SK-N-DZ (cell line): Measurements from ENCODE around the gene SMPD1. TPM values are rescaled to one million over a fixed set of nuclear protein-coding genes. Genes with fewer than 3 reads are reported as not detected.

Experiments used
- DNase-seq: peaks from one replicate; pipeline ENCODE4 v3.0.0-alpha.2; 2015; ENCODE audit warnings: low spot score
- polyA plus RNA-seq, 2 experiments: library from polyadenylated mRNA; depleted of rRNA; stranded (reverse); fragments of >200 nt; gene quantifications; 2 replicates each; pipeline ENCODE4 v1.2.3, GENCODE V29; 2014

SMPD1 gene
- polyA plus RNA-seq (2014; cell fraction: cytosol; rRNA removed): 9.4 and 10.2 TPM in 2 replicates
- polyA plus RNA-seq (2014; cell fraction: nucleus; rRNA removed): 21.2 and 23.6 TPM in 2 replicates

DNA sequence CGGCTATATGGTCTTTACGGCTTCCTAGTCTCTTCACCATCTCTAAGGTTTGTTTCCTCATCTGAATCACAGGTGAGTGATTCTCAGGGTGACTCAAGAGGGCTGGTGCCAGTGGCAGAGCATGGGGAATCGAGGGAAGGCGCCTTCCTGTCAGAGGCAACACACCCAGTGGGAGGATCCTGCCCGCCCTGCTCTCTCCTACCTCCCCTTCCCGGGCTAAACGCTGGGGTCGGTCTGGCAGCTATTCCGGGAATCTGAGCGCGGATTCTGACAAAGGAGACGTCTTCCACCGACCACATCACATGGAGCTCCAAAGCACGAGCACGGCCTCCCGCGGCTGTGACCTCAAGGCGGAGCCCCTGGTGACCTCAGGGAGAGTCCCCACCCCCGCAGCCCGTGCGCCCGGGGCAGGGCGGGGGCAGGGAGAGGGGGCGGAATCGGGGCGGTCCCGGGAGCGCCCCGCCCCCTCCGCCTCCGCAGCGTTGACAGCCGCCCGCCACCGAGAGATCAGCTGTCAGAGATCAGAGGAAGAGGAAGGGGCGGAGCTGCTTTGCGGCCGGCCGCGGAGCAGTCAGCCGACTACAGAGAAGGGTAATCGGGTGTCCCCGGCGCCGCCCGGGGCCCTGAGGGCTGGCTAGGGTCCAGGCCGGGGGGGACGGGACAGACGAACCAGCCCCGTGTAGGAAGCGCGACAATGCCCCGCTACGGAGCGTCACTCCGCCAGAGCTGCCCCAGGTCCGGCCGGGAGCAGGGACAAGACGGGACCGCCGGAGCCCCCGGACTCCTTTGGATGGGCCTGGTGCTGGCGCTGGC, at the start of gene SMPD1:
SMPD1 (plus strand) TSS at position 570 of the 813 bp plus-strand sequence; CDS start at position 695, 125 bp downstream.
- DNase-seq: peak; percentile 92

DNA sequence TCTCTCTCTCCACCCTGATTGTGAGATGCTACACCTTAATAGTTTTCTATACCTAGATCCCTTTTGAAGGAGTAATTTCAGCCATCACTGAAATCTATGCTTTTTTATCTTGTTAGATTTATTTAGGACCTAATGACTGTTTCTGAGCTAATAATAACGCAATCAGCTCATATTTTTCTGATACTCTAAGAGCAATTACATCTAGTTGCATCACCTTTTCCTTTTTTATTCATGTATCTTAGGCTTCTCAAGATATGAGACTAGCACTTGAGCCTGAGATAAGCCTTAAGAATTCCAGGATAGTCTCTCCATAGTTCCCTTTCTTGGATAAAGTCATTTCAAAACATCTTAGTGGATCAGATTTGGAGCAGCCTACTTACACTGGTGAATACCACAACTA, 44.9 kb upstream of the SMPD1 start:
- DNase-seq: no peak

- no peak for DNase-seq
Observed at GRCh38 chr11:6350043-6350442, 40.2 kb upstream of the SMPD1 start.

- no peak for DNase-seq
Observed at GRCh38 chr11:6350486-6350885, 39.8 kb upstream of the SMPD1 start.

DNA sequence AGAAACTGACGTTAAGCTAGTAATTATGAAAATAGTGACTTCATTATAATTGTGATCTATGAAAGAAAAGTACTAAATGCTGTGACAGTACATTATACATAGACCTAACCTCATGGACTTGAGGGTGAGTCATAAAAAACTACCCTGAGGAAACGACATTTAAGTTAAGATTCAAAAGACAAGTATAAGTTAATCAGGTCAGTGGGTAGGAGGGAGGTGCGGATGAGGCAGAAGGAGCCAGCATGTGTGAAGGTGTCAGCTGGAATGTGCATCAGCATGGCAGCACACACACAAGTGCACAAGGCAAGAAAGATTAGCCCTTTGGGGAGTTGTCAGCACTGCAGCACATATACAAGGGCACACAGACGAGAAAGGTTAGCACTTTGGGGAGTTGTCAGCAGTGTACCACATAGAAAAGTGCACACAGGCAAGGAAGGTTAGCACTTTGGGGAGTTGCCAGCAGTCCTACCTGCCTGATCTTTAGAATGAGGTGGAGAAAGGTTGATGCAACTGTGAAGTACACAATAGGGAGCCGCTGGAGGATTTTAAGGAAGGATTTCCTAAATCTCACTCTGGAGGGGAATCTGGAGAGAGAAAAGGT, 38.4 kb upstream of the SMPD1 start:
- no peak for DNase-seq

DNA sequence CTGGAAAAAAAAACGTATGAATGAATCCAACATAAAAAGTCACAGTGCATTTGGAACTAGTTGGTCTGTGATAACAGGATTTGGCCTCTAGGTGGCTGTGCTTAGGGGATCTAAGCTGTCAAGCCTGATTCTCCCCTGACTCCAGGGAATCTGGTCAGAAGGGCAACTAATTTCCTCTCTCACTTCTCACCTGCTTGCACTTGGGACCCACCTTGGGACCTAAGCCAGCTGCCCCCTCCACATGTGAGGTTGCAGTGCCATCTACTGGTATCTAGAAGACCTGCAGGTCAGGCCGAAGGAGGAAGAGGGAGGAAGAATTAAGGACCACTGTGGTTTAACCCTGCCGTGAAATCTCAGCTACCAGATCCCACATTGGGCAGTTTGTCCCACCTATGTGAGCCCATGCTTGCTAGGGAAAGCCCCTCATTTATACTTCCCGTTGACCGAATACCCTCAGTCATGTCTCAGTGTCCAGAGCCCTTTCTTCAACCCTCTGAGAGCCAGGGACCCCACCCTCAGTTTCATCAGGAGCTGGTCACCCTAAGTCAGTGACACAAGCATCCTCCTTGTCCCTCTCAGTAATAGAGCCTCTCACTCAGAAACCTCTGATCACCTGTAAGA, 36.8 kb upstream of the SMPD1 start:
- DNase-seq: peak; percentile 78

DNA sequence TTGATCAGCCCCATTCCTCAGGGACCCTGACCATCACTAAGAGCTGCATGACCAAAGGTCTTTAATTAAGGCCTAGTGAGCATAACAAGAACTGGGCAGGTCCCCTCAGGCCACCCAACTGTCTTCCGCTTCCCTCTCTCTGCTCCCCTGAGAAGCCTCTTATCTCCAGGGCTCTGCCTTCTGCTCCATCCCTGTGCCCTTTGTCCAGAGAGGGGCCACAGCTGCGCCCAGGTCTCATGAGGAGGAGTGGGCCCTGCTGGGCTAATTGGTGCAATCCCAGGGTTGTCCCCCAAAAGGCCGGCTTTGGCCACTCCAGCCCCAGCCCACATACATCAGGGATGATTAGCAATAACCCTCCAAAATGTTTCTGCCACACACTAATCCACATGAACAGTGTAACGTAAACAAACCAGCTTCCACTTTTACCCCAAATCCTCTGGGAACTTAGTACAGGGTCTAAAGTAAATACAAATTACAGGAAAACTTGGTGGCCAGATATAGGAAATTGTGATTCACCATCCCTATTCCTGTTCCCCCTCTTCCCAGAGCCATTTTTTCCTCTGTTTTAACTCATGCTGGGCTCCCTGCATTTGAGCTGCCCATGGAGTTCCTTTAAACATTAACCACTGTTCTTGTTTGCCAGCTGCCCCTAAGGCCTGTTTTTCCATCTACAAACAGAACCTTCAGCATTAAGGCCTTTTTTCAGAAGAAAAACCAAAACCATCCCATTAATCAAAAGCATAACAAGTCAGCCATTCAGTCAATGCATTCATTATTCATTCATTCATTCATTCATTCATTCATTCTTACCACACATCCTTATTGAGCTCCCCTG, 35.4 kb upstream of the SMPD1 start:
- no peak for DNase-seq

GRCh38 chr11:6356503-6357055, 33.7 kb upstream of the SMPD1 start:
- no peak for DNase-seq

GRCh38 chr11:6357222-6357621, 33.1 kb upstream of the SMPD1 start:
- no peak for DNase-seq

DNA sequence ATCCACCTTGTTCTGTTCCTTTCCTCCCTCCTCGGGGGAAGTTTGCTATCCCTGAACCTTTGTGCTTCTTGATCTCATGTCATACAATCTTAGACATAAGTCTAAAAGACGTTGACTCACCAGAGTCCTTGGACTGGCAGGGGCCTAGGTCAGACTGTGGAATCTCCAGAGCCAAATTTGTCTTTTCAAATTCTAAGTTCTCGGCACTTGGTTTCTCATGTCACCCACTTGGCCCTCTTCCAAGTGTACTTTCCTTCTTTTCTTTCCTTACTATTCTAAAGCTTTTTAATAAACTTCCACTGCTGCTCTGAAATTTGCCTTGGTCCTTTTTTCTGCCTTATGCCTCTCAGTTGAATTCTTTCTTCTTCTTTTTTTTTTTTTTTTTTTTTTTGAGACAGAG, 30.1 kb upstream of the SMPD1 start:
- no peak for DNase-seq

DNA sequence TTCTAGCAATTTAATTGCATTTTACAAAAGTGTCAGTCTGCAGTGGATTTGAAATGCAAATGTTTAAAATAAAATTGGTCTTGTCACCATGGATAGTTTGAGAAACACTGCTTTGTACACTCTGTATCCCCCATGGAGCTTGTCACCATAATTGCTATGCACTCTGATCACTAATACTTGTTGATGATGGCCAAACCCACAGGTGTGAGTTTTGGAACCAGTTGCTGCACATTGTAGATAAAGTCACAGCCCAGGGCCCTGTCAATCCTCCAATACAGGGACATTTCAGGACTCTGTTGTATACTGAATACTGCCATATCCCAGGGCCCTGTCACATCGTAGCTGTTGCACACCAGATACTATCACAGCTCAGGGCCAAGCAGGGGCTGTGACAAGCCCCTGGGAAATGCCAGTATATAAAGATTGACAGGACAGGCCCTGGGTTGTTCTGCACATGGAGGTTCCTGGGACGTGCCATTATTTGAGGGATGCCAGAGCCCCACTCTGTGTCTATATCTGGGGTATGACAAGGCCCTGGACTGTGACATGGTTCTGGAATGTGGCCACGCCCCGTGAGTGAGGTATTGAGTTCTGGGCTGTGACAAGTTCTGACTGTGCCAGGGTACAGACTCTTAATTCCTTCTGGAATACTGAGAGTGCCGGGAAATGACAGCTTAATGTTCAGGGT, 27.9 kb upstream of the SMPD1 start:
- DNase-seq: no peak

DNA sequence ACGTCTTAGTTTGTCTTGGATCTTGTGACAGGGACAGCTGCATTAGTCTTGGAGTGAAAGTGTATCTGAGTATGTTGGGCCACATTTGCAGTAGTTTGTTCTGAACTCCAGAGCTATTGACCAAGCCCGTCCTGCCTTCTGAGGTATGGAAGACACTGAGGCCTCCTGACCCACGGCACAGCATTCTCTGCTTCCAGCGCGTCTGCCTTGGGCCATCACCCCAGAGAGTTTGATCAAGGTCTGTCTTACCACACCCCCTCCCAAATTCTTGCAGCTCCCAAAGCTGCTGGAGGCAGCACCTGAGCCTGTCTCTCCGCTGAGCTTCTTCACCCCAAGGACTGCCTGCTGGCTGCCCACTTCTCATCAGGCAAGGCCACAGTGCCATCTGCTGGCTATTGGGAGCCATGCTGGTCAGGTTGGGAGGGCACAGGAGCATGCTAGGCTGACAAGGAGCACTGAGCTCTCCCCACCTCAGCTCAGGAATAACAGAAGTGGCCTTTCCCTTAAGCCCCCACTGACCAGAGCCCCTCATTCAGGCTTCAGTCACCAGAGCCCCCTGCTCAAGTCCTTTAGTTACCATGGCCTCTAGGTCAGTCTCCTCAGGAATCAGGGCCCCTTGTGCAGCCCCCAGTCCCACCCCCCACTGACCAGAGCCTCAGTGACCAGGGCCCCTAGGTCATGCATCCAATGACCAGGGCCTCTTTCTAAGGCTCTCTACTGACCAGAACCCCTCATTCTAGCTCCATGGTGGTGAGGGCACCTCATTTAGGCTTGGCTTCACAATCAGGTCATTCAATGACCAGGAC, 27.2 kb upstream of the SMPD1 start:
- peak; percentile 78 for DNase-seq

- no peak for DNase-seq
Observed at GRCh38 chr11:6365659-6366058, 24.6 kb upstream of the SMPD1 start.

GRCh38 chr11:6371825-6372224, 18.4 kb upstream of the SMPD1 start:
- no peak for DNase-seq

DNA sequence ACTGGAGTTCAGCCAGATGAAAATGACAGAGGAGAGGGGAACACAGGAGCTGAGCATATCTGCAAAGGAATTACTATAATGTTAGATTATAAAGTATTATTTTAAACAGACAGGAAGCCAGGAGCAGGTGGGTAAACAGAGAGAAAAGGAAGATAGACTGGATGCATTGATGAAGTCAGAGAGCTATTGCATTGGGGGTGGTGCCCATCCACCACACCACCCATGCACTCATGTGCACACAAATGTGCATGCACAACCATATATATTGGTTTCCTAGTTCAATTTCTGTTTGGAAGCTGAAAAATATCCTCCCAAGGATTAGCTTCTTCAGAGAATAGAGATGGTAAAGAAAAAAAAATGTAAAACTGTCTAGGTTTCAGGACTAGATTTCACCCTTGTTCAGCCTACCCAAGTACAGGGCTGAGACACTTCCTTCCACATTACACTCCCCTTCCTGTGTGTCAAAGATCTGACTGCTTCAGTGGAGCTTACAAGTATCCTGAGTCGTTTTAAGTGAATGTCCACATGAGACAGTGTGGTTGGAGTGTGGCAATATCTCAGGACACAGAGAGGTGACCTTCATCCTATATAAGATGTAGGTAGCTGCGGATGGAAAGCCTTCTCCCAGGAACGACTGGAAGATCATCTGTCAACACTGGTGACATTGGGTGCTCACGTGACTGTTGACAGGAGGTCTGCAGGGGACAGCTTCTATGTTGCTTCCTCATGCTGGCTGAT, 12.2 kb upstream of the SMPD1 start:
- DNase-seq: no peak

DNA sequence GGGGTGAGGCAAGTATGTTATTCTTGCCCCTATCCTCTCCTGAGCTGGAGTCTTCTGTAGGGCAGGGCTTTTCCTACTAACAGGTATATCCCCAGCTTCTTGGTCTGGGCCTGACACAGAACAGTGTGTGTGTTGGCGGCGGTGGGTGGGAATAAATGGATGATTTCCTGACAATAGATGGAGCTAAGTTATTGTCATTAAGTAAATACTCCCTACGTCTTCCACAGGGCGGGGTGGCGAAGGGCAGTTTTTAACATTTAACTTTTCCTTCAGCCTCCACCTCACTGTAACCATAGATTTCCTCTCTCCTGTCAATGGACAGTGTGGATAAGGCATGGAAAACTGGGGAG, 11.7 kb upstream of the SMPD1 start:
- no peak for DNase-seq

DNA sequence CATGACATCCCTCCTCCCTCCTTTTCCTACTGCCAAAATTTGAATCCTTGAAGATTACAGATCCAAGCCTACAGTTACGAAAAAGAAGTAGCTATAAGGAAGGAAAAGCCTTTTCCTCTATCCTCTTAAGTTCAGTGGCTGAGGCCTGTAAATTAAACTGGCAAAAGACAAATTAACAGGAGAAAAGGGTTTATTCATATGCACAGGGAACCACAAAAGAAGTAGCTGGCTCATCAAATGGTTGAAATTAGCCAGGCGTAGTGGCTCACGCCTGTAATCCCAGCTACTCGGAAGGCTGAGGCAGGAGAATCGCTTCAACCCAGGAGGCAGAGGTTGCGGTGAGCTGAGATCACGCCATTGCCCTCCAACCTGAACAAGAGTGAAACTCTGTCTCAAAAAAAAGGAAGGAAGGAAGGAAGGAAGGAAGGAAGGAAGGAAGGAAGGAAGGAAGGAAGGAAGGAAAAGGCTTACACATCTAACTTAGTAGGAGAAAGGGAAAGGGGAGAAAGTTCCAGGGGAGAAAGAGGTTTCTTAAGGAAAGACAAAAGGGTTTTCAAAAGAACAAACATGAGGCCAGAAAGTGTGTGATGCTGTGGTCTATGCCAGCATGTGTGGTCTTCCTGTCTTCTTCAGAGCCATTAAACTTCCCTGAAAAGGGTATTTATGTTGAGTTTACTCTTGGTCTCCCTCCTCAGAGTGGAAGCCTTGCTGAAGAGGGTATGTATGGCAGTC, 5.1 kb upstream of the SMPD1 start:
- no peak for DNase-seq

DNA sequence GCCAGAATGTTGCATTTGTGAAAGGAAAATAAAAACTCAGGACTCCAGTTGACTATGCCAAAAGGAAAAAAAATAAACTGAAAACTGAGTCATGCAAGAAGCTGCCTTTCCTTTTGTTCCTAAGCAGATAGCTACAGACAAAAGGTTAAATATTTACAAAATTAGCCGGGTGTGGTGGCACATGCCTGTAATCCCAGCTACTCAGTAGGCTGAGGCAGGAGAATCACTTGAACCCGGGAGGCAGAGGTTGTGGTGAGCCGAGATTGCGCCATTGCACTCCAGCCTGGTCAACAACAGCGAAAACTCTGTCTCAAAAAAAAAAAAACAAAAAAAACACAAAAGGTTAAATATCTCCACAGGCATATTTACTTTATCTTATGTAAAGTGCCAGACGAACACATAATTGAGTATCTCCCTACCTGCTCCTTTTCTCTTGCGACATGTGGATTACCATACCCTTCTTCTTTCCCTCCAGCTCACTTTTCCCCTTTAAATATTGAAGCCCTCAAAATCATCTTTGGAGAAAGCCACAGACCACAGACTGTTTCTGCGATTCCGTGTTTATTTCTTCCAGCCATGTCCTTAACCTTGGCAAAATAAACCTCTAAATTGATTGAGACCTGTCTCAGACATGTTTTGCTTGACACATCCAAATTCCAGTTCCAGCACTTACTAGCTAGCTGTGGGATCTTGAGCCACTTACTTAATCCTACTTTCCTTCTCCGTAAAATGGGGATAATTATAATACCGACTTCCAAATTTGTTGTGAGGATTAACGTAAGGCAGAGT, 2.3 kb upstream of the SMPD1 start:
- DNase-seq: no peak
